H9 (cell line): ENCODE data around the gene BCL6B. TPM values are rescaled to one million over a fixed set of nuclear protein-coding genes. Genes with fewer than 3 reads are reported as not detected.

ENCODE experiments used
- DNase-seq: peaks from one replicate; pipeline ENCODE4 v3.0.0-alpha.2; 2017
- H2AFZ ChIP-seq: one replicate; pipeline ENCODE4 v1.6.1; 2013; ENCODE audit warnings: mild to moderate bottlenecking, low read length, control low read depth, moderate library complexity
- H2AK5ac ChIP-seq: 2 replicates; pipeline ENCODE4 v1.6.1; 2013; ENCODE audit warnings: low read length, control low read depth, mixed read lengths; ENCODE audit not compliant: insufficient read length
- H2BK120ac ChIP-seq: one replicate; pipeline ENCODE4 v1.6.1; 2013; ENCODE audit warnings: low read depth, mild to moderate bottlenecking, low read length, control low read depth, inconsistent platforms; ENCODE audit not compliant: poor library complexity, severe bottlenecking
- H2BK12ac ChIP-seq: 2 replicates; pipeline ENCODE4 v1.6.1; 2013; ENCODE audit warnings: low read length, control low read depth, mixed read lengths, low read depth; ENCODE audit not compliant: insufficient read length
- H2BK15ac ChIP-seq: 2 replicates; pipeline ENCODE4 v1.6.1; 2013; ENCODE audit warnings: low read depth, low read length, control low read depth
- H2BK20ac ChIP-seq: one replicate; pipeline ENCODE4 v1.6.1; 2013; ENCODE audit warnings: low read depth, mild to moderate bottlenecking, low read length, control low read depth, inconsistent platforms; ENCODE audit not compliant: poor library complexity, severe bottlenecking
- H2BK5ac ChIP-seq: 2 replicates; pipeline ENCODE4 v1.6.1; 2013; ENCODE audit warnings: low read length, control low read depth, mixed read lengths; ENCODE audit not compliant: insufficient read length
- H3K14ac ChIP-seq: 2 replicates; pipeline ENCODE4 v1.6.1; 2013; ENCODE audit warnings: low read length, control low read depth; ENCODE audit not compliant: insufficient read depth
- H3K18ac ChIP-seq: 2 replicates; pipeline ENCODE4 v1.6.1; 2013; ENCODE audit warnings: low read depth, mild to moderate bottlenecking, mixed read lengths, low read length, control low read depth; ENCODE audit not compliant: insufficient read length
- H3K23ac ChIP-seq: 2 replicates; pipeline ENCODE4 v1.6.1; 2013; ENCODE audit warnings: low read length, control low read depth, mixed read lengths, low read depth; ENCODE audit not compliant: insufficient read length
- H3K23me2 ChIP-seq: 2 replicates; pipeline ENCODE4 v1.6.1; 2013; ENCODE audit warnings: low read depth, mild to moderate bottlenecking, mixed read lengths, low read length, control low read depth; ENCODE audit not compliant: insufficient read length, poor library complexity, severe bottlenecking
- H3K27ac ChIP-seq: 2 replicates; pipeline ENCODE4 v1.5.1; 2013; ENCODE audit warnings: low read length, control low read depth, mixed read lengths, low read depth; ENCODE audit not compliant: insufficient read length
- H3K27me3 ChIP-seq: 2 replicates; pipeline ENCODE4 v1.6.1; 2013; ENCODE audit warnings: low read length, control low read depth, inconsistent platforms; ENCODE audit not compliant: insufficient read depth
- H3K4ac ChIP-seq: 2 replicates; pipeline ENCODE4 v1.6.1; 2013; ENCODE audit warnings: low read depth, mild to moderate bottlenecking, control low read depth, inconsistent platforms, low read length, moderate library complexity
- H3K4me1 ChIP-seq: 2 replicates; pipeline ENCODE4 v1.6.1; 2013; ENCODE audit warnings: low read length, control low read depth, inconsistent platforms; ENCODE audit not compliant: insufficient read depth
- H3K4me2 ChIP-seq: 2 replicates; pipeline ENCODE4 v1.6.1; 2013; ENCODE audit warnings: low read length, control low read depth, mixed read lengths; ENCODE audit not compliant: insufficient read length, insufficient read depth
- H3K56ac ChIP-seq: 2 replicates; pipeline ENCODE4 v1.6.1; 2013; ENCODE audit warnings: low read depth, mild to moderate bottlenecking, mixed read lengths, low read length, control low read depth; ENCODE audit not compliant: insufficient read length
- H3K79me1 ChIP-seq: 2 replicates; pipeline ENCODE4 v1.6.1; 2013; ENCODE audit warnings: low read depth, mild to moderate bottlenecking, moderate library complexity, low read length, control low read depth, inconsistent platforms; ENCODE audit not compliant: insufficient read depth, poor library complexity, severe bottlenecking
- H3K79me2 ChIP-seq: 2 replicates; pipeline ENCODE4 v1.6.1; 2013; ENCODE audit warnings: low read length, control low read depth, inconsistent platforms; ENCODE audit not compliant: insufficient read depth
- H3K9ac ChIP-seq: 2 replicates; pipeline ENCODE4 v1.6.1; 2013; ENCODE audit warnings: low read length, control low read depth, mixed read lengths; ENCODE audit not compliant: insufficient read length; ENCODE audit errors: extremely low read depth
- H3K9me3 ChIP-seq: one replicate; pipeline ENCODE4 v1.6.1; 2013; ENCODE audit warnings: low read depth, low read length, inconsistent platforms; ENCODE audit not compliant: control insufficient read depth
- H3T11ph ChIP-seq: one replicate; pipeline ENCODE4 v1.6.1; 2013; ENCODE audit warnings: mild to moderate bottlenecking, low read length, control low read depth, inconsistent platforms
- H4K20me1 ChIP-seq: one replicate; pipeline ENCODE4 v1.6.1; 2013; ENCODE audit not compliant: control insufficient read depth, insufficient read length, insufficient read depth
- H4K5ac ChIP-seq: 2 replicates; pipeline ENCODE4 v1.6.1; 2013; ENCODE audit warnings: low read depth, mild to moderate bottlenecking, mixed read lengths, low read length, control low read depth; ENCODE audit not compliant: insufficient read length
- H4K8ac ChIP-seq: replicated peaks from 2 replicates; pipeline ENCODE4 v1.6.1; 2013; ENCODE audit warnings: low read length, control low read depth, mixed read lengths, low read depth; ENCODE audit not compliant: insufficient read length
- H4K91ac ChIP-seq: 2 replicates; pipeline ENCODE4 v1.6.1; 2013; ENCODE audit warnings: low read depth, mild to moderate bottlenecking, moderate library complexity, mixed read lengths, low read length, control low read depth; ENCODE audit not compliant: insufficient read length
- H3K27ac Mint-ChIP-seq, 3 experiments: 2 replicates in 2 of 3; 3 replicates in 1 of 3; pipeline ENCODE4 v1.8.0; 2020 to 2021; ENCODE audit warnings: mixed read lengths in 3 of 3, mild to moderate bottlenecking in 1 of 3, moderate library complexity in 1 of 3
- H3K27me3 Mint-ChIP-seq: 2 replicates; pipeline ENCODE4 v1.8.0; 2021; ENCODE audit warnings: low read depth, mild to moderate bottlenecking, moderate library complexity, mixed read lengths
- H3K36me3 Mint-ChIP-seq, 3 experiments: 2 replicates in 2 of 3; 3 replicates in 1 of 3; pipeline ENCODE4 v1.8.0; 2020 to 2021; ENCODE audit warnings: low read depth in 3 of 3, mixed read lengths in 3 of 3; ENCODE audit not compliant: insufficient read depth in 1 of 3
- H3K4me1 Mint-ChIP-seq, 2 experiments: 2 replicates each; pipeline ENCODE4 v1.8.0; 2020; ENCODE audit warnings: mixed read lengths in 2 of 2
- H3K4me3 Mint-ChIP-seq, 2 experiments: 2 replicates in 1 of 2; 3 replicates in 1 of 2; pipeline ENCODE4 v1.8.0; 2020 to 2021; ENCODE audit warnings: mild to moderate bottlenecking in 2 of 2, mixed read lengths in 2 of 2, moderate library complexity in 1 of 2
- H3K9me3 Mint-ChIP-seq, 2 experiments: 2 replicates in 1 of 2; 3 replicates in 1 of 2; pipeline ENCODE4 v1.8.0; 2020; ENCODE audit warnings: mild to moderate bottlenecking in 2 of 2, mixed read lengths in 2 of 2, moderate library complexity in 1 of 2
- CTCF ChIP-seq: fragments of 200-600 bp; sonication (generic); conservative IDR thresholded peaks from 3 replicates; pipeline ENCODE4 v1.8.0; 2021; ENCODE audit warnings: antibody characterized with exemption, mild to moderate bottlenecking
- WGBS: extraction: QIAGEN DNeasy Blood & Tissue Kit; methylation state at CpG from one replicate; pipeline ENCODE4 v1.1.7; 2013; ENCODE audit warnings: missing lambda C conversion rate, low lambda C conversion rate, mixed read lengths; ENCODE audit not compliant: insufficient read length; ENCODE audit errors: extremely low coverage; 5-methylcytosine and 5-hydroxymethylcytosine counted together
- total RNA-seq: library from RNA; stranded (reverse); gene quantifications from 2 replicates; pipeline ENCODE4 v1.2.1, GENCODE V29; 2021

BCL6B gene
- total RNA-seq, 1 experiment from 2014 or later, result 3.3 TPM

- H4K91ac ChIP-seq, result no peak overlapping the region
- no CpG with 5 or more reads among the region's 14 CpGs for WGBS
- no peak overlapping the region for H2BK20ac ChIP-seq
- H3K27ac ChIP-seq, result no peak overlapping the region
- H4K5ac ChIP-seq, result no peak overlapping the region
- peaks cover 7 to 12% (median 8%) of the 10 kb centered on the region in 3 experiments; a peak in 5 of 7 replicates for H3K36me3 Mint-ChIP-seq
- no peak overlapping the region for H3K56ac ChIP-seq
- no peak overlapping the region for H3K14ac ChIP-seq
- no peak overlapping the region for H3K18ac ChIP-seq
- peaks cover 11% of the 10 kb centered on the region for H3K79me1 ChIP-seq
- no peak for TF ChIP-seq CTCF
- H3K9ac ChIP-seq, result no peak overlapping the region
- H3K23me2 ChIP-seq, result peaks cover 13% of the 10 kb centered on the region
- no peak overlapping the region for H3K4ac ChIP-seq
- H3K23ac ChIP-seq, result no peak overlapping the region
- H3K27me3 ChIP-seq, result no peaks in the 10 kb centered on the region
- H3K79me2 ChIP-seq, result no peaks in the 10 kb centered on the region; the same call in 1 of the 2 replicates
- H2BK5ac ChIP-seq, result no peak overlapping the region
- H3K27me3 Mint-ChIP-seq, result no peaks in the 10 kb centered on the region; the same call in 1 of the 2 replicates
- no peak overlapping the region for H3T11ph ChIP-seq
- peak overlapping the region in 1 of 3 experiments; percentile 100; a peak in 2 of 7 replicates for H3K27ac Mint-ChIP-seq
- H3K4me1 Mint-ChIP-seq, result peaks cover 21 to 35% of the 10 kb centered on the region in 2 experiments
- H3K4me1 ChIP-seq, result no peaks in the 10 kb centered on the region
- H4K20me1 ChIP-seq, result no peaks in the 10 kb centered on the region
- peak overlapping the region; percentile 93 to 97 for H3K4me3 Mint-ChIP-seq
- no peak overlapping the region for H2AFZ ChIP-seq
- H2BK12ac ChIP-seq, result no peak overlapping the region
- no peak overlapping the region for H4K8ac ChIP-seq
- H2BK120ac ChIP-seq, result no peak overlapping the region
- no peak for DNase-seq
- no peak overlapping the region for H2BK15ac ChIP-seq
- peak overlapping the region; percentile 70 for H3K4me2 ChIP-seq
- H3K9me3 ChIP-seq, result no peaks in the 10 kb centered on the region
- no peaks in the 10 kb centered on the region for H3K9me3 Mint-ChIP-seq
- H2AK5ac ChIP-seq, result no peak overlapping the region
Observed at GRCh38 chr17:7011415-7011814, 11.4 kb upstream of the BCL6B start.
